HG03097 (cell line): ENCODE measurements around the gene LTBR.

ENCODE experiments used
- ATAC-seq: cut with Tn5 transposase; IDR thresholded peaks from one replicate; pipeline ENCODE4 v1.9.1; 2021; ENCODE audit not compliant: unreplicated experiment, low FRiP score

The LTBR gene

DNA sequence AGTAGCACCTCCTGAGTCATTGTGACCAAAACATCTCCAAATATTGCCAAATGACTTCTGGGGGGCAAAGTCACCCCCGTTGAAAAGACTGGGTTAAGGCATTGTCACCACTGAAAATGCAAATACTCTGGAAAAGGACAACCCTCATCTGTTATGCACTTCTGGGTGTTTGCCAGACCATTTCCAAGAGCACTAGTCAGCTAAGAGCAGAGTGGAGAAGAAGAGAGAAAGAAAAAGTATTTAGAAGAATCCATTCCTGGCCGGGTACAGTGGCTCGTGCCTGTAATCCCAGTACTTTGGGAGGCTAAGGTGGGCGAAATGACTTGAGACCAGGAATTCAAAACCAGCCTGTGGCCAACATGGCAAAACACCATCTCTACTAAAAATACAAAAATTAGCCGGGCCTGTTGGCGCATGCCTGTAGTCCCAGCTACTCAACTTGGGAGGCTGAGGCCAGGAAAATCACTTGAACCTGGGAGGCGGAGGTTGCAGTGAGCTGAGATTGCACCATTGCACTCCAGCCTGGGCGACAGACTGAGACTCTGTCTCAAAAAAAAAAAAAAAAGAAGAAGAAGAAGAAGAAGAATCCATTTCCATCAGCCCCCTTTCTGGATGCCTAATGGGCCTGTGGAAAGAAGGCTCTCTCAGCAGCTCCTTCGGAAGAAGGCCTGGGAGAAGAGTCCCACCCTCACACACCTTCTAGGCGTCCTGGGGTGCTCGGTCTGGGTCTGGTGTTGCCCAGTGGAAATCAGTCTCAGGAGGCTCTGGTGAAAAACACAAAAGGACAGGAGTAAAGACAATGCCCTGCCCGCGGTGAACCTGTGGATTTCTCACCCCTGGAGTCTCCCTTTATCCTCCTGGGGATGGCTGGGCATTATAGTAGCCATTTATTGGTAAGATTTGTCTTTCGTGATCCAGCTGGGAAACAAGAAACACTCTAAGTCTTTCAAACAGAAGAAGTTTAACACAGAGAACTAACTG is 3.5 kb upstream of the LTBR start:
- no peak for ATAC-seq

DNA sequence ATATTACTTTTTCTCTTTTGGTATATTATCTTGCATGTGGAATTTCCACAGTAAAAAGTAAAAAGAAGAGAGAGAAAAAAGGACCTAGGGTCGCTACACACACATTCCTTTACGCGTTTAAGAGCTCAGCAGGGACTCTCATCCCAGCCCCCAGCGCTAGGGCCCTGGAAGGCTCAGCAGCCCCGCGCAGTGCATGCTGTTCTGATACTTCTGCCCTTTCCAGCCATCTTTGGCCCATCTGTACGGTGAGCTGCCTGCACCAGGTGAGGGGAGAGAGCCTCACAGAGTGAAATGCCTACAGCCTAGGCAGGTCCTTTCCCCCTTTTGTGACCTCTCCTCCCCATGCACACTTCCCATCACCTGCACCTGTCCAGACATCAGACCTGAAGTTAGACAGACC is 1.6 kb upstream of the LTBR start:
- ATAC-seq, result no peak

DNA sequence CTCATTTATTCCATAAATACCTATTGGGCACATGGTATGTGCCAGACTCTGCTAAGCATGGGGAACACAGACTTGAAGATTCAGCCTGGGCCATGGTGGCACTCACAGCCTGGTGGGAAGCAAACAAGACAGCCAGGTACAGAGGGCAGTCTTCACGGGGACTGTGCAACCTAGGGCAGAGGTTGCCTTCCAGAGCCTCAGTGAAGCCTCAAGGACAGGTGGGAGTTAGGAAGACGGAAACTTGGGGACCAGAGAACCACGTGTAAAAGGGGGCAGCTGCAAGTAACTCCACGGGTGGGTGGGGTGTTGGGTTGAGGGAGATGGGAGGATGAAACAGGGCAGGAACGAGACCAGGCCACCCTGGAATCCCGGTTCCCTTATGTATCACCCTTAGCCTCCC is 980 bp upstream of the LTBR start:
- no peak for ATAC-seq

DNA sequence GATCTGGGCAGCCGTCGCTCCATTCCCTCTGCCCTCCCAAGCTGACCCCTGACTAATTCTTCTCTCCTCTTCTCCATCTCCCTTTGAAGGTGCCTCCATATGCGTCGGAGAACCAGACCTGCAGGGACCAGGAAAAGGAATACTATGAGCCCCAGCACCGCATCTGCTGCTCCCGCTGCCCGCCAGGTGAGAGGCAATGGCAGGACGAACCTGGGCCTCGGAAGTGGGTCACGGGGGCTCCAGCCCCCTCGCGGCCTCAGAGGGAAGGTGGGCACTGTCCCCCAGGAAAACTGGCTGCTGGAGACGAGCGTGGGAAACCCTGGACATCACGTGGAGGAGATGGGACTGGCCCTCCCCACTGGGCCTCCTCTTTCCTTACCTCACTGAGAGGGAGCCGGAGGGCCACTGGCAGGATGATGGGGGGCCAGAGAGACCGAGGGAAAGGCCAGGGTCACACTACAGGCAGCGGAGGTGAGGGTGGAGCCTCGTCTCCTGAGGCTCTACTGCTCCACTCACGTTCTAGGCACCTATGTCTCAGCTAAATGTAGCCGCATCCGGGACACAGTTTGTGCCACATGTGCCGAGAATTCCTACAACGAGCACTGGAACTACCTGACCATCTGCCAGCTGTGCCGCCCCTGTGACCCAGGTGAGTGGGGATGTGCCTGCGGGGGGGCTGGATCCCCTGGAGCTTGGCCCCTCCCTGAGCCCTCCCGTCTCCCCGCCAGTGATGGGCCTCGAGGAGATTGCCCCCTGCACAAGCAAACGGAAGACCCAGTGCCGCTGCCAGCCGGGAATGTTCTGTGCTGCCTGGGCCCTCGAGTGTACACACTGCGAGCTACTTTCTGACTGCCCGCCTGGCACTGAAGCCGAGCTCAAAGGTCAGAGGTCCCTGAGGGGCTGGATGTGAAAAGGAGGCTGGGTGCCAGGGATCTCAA is 806 bp downstream of the LTBR start:
- ATAC-seq, result no peak

- no peak for ATAC-seq
These were observed 2.1 kb downstream of the LTBR start for GRCh38 chr12:6386038-6386437.

- ATAC-seq, result no peak
These were observed 2.5 kb downstream of the LTBR start for GRCh38 chr12:6386491-6386890.

GRCh38 chr12:6387541-6387940 is 3.6 kb downstream of the LTBR start:
- ATAC-seq, result no peak

- ATAC-seq, result no peak
These were observed 6.3 kb downstream of the LTBR start for GRCh38 chr12:6390084-6390799.

DNA sequence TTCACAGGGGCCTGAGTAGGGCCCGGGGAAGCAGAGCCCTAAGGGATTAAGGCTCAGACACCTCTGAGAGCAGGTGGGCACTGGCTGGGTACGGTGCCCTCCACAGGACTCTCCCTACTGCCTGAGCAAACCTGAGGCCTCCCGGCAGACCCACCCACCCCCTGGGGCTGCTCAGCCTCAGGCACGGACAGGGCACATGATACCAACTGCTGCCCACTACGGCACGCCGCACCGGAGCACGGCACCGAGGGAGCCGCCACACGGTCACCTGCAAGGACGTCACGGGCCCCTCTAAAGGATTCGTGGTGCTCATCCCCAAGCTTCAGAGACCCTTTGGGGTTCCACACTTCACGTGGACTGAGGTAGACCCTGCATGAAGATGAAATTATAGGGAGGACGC is 7.1 kb downstream of the LTBR start:
- no peak for ATAC-seq

GRCh38 chr12:6392504-6392903 is 8.5 kb downstream of the LTBR start:
- no peak for ATAC-seq

DNA sequence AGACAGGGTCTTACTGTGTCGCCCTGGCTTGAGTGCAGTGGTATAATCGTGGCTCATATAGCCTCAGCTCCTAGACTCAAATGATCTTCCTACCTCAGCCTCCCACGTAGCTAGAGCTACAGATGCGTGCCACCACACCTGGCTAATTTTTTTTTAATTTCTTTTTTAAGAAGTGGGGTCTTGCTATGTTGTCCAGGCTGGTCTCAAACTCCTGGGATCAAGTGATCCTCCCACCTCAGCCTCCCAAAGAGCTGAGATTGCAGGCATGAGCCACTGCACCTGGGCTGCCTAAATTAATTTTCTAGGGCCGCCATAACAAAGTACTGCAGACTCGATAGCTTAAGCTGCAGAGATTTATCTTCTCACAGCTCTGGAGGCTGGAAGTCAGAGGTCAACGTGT is 9.1 kb downstream of the LTBR start:
- no peak for ATAC-seq

DNA sequence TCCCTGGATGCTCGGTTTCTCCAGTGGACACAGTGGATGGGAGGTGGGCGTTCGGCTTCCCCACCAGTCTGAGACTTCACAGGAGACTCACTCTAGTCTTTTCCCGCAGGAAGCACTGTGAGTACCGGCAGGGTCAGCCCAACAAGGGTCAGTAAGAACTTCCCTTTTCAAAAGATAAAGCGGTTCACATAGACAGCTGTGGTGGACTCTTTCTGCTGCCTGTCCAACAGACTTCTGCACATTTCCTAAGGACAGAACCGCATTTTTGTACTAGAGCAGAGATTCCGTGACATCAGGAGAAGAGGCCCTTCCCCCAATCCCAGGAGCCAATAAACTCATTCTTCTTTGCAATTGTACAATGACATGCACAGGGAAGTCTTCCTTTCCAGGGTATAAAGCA is 10.4 kb downstream of the LTBR start:
- ATAC-seq, result no peak

DNA sequence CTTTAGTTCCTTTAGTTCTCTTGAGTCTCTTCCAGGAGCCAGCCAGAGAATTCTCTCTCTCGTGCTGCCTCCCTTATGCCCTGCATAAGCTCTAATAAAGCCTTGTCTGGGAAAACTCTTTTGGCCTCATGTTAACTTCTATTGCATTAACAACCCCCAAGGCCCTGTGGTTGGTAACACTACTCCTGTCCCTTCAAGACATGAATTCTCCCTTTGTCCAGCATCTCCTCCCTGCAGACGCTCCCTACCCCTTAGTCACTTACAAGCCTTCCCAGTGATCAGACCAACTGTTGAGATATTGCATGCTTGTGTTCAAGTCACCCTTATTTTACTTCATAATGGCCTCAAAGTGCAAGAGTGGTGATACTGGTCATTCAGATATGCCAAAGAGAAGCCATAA is 12.1 kb downstream of the LTBR start:
- ATAC-seq, result no peak

DNA sequence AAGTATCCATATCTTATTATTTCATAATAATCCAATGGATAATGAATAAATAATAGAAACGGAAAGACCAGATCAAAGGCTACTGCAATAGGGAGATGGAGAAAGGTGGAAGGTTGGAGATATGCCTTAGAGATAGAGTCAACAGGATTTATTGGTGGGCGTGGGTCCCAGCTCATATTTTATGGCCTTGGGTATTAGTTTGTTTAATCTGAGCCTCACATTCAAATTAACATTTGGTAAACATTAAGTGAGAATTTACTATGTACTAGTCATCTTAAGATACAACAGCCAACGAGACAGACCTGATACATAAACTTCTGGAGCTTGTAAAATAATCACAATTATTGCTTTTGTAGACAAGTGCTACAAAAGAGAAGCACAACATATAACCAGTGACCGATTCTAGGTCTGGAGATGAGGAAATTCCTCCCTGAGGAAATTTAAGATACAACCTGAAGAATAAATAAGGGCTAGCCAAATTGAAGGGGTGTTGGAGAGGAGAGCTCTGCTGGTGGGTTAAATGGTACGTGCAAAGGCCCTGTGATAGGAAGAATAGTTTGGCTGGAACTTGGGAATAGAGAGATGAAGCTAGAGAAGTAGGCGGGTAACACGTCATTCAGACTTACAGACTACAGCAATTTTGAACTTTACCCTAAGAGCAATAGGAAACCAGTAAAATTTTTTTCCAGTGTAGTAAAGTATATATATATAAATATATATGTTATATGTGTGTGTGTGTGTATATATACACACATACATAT is 16.1 kb downstream of the LTBR start:
- ATAC-seq, result no peak

- ATAC-seq, result no peak
These were observed 20.4 kb downstream of the LTBR start for GRCh38 chr12:6404390-6404789.

DNA sequence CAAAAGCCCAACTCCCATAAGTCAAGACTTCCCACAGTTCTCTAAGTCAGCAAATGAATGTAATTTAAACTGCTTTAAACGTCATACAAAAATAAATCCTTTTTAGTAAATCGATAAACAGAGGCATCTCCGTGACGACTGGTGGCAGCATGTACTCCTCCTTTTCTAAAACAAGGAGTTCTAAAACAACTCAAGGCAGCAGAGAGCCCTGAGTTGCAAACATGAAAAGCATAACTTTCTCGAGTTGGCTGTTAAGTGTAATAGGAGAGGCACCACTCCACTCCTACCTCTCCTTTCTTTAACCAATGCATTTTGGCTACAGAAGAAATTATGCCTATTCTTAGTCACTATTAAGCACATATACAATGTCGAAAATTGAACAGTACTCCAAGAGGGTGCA is 22.0 kb downstream of the LTBR start:
- ATAC-seq, result no peak

GRCh38 chr12:6407236-6407954 is 23.4 kb downstream of the LTBR start:
- ATAC-seq, result no peak

GRCh38 chr12:6416596-6416995 is 32.6 kb downstream of the LTBR start:
- ATAC-seq, result no peak

- ATAC-seq, result no peak
These were observed 34.8 kb downstream of the LTBR start for GRCh38 chr12:6418796-6419195.
